ENCODE measurements around the gene CAB39.

CAB39 gene

GRCh38 chr2:230785346-230785745 lies 72.7 kb downstream of the CAB39 start:
- no peak for DNase-seq (ENCODE audit: low read depth)

GRCh38 chr2:230787101-230787500 lies 74.5 kb downstream of the CAB39 start:
- no peak for DNase-seq (ENCODE audit: low read depth)

- no peak for DNase-seq (ENCODE audit: low read depth)
These were observed 76.0 kb downstream of the CAB39 start for GRCh38 chr2:230788554-230789175.

GRCh38 chr2:230790981-230791380 lies 78.3 kb downstream of the CAB39 start:
- no peak for DNase-seq (ENCODE audit: low read depth)

- DNase-seq (ENCODE audit: low read depth), result peak; percentile 97
These were observed 81.1 kb downstream of the CAB39 start for GRCh38 chr2:230793572-230794359.

- DNase-seq (ENCODE audit: low read depth), result no peak
These were observed 81.9 kb downstream of the CAB39 start for GRCh38 chr2:230794497-230794896.

- DNase-seq (ENCODE audit: low read depth), result no peak
These were observed 83.2 kb downstream of the CAB39 start for GRCh38 chr2:230795856-230796255.

GRCh38 chr2:230796280-230796862 lies 83.7 kb downstream of the CAB39 start:
- DNase-seq (ENCODE audit: low read depth), result peak; percentile 50

- no peak for DNase-seq (ENCODE audit: low read depth)
These were observed 85.2 kb downstream of the CAB39 start for GRCh38 chr2:230797515-230798495.

GRCh38 chr2:230798769-230799399 lies 86.2 kb downstream of the CAB39 start:
- DNase-seq (ENCODE audit: low read depth), result no peak

- no peak for DNase-seq (ENCODE audit: low read depth)
These were observed 92.8 kb downstream of the CAB39 start for GRCh38 chr2:230805353-230806017.

GRCh38 chr2:230807729-230808128 lies 95.1 kb downstream of the CAB39 start:
- DNase-seq (ENCODE audit: low read depth), result no peak

GRCh38 chr2:230809015-230809414 lies 96.4 kb downstream of the CAB39 start:
- no peak for DNase-seq (ENCODE audit: low read depth)

GRCh38 chr2:230809677-230810251 lies 97.1 kb downstream of the CAB39 start:
- DNase-seq (ENCODE audit: low read depth), result no peak

GRCh38 chr2:230811508-230811907 lies 98.9 kb downstream of the CAB39 start:
- DNase-seq (ENCODE audit: low read depth), result no peak

- DNase-seq (ENCODE audit: low read depth), result no peak
These were observed 99.4 kb downstream of the CAB39 start for GRCh38 chr2:230812033-230812432.

GRCh38 chr2:230814616-230815015 lies 102.0 kb downstream of the CAB39 start:
- DNase-seq (ENCODE audit: low read depth), result no peak

GRCh38 chr2:230815088-230815487 lies 102.4 kb downstream of the CAB39 start:
- DNase-seq (ENCODE audit: low read depth), result no peak

GRCh38 chr2:230816735-230817134 lies 104.1 kb downstream of the CAB39 start:
- DNase-seq (ENCODE audit: low read depth), result no peak

GRCh38 chr2:230819433-230819832 lies 106.8 kb downstream of the CAB39 start:
- DNase-seq (ENCODE audit: low read depth), result no peak

Data from GM04503 (cell line).